ENCODE measurements around the gene FXN. TPM values are rescaled to one million over a fixed set of nuclear protein-coding genes. Genes with fewer than 3 reads are reported as not detected.

FXN gene
- total RNA-seq, 2 donors from 2014 or later = 9.6 to 17.8 TPM

DNA sequence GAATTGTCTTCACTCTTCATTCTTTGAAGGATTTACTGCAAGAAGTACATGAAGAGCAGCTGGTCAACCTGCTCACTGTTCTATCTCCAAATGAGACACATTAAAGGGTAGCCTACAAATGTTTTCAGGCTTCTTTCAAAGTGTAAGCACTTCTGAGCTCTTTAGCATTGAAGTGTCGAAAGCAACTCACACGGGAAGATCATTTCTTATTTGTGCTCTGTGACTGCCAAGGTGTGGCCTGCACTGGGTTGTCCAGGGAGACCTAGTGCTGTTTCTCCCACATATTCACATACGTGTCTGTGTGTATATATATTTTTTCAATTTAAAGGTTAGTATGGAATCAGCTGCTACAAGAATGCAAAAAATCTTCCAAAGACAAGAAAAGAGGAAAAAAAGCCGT, 37.6 kb downstream of the FXN start:
- intact Hi-C loops (cut with DNase I) = no loop called here
- TF ChIP-seq, protein P1, sequence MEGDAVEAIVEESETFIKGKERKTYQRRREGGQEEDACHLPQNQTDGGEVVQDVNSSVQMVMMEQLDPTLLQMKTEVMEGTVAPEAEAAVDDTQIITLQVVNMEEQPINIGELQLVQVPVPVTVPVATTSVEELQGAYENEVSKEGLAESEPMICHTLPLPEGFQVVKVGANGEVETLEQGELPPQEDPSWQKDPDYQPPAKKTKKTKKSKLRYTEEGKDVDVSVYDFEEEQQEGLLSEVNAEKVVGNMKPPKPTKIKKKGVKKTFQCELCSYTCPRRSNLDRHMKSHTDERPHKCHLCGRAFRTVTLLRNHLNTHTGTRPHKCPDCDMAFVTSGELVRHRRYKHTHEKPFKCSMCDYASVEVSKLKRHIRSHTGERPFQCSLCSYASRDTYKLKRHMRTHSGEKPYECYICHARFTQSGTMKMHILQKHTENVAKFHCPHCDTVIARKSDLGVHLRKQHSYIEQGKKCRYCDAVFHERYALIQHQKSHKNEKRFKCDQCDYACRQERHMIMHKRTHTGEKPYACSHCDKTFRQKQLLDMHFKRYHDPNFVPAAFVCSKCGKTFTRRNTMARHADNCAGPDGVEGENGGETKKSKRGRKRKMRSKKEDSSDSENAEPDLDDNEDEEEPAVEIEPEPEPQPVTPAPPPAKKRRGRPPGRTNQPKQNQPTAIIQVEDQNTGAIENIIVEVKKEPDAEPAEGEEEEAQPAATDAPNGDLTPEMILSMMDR (IDR thresholded peaks at IDR 0.05) = no peak
- TF ChIP-seq POLR2A (IDR thresholded peaks at IDR 0.05) (no peak), POLR2AphosphoS5 (IDR thresholded peaks at IDR 0.05) (no peak)
- Histone ChIP-seq H3K4me3 (no peak overlapping the region), H3K27ac (no peak overlapping the region), H3K36me3 (no peaks in the 10 kb centered on the region), H3K4me1 (replicated peaks) (no peaks in the 10 kb centered on the region), H3K27me3 (replicated peaks; ENCODE audit: insufficient read depth) (no peaks in the 10 kb centered on the region), H3K9me3 (no peaks in the 10 kb centered on the region)
- DNase-seq (ENCODE audit: low spot score) = no peak
- 67% methylated on average over 4 of the region's 4 CpGs for WGBS

DNA sequence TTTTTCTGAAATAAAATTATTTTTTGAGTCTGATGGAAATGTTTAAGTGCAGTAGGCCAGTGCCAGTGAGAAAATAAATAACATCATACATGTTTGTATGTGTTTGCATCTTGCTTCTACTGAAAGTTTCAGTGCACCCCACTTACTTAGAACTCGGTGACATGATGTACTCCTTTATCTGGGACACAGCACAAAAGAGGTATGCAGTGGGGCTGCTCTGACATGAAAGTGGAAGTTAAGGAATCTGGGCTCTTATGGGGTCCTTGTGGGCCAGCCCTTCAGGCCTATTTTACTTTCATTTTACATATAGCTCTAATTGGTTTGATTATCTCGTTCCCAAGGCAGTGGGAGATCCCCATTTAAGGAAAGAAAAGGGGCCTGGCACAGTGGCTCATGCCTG, 39.2 kb downstream of the FXN start:
- TF ChIP-seq POLR2AphosphoS5 (IDR thresholded peaks at IDR 0.05) (no peak), POLR2A (IDR thresholded peaks at IDR 0.05) (no peak)
- TF ChIP-seq, protein P1 (IDR thresholded peaks at IDR 0.05) = no peak
- no peaks in the 10 kb centered on the region for H3K27me3 ChIP-seq (replicated peaks; ENCODE audit: insufficient read depth)
- H3K9me3 ChIP-seq = no peaks in the 10 kb centered on the region
- H3K27ac ChIP-seq = no peak overlapping the region
- H3K4me1 ChIP-seq (replicated peaks) = no peaks in the 10 kb centered on the region
- no peaks in the 10 kb centered on the region for H3K36me3 ChIP-seq
- intact Hi-C loops (cut with DNase I) = no loop called here
- WGBS = 45% methylated on average over 2 of the region's 2 CpGs
- no peak for DNase-seq (ENCODE audit: low spot score)
- no peak overlapping the region for H3K4me3 ChIP-seq

DNA sequence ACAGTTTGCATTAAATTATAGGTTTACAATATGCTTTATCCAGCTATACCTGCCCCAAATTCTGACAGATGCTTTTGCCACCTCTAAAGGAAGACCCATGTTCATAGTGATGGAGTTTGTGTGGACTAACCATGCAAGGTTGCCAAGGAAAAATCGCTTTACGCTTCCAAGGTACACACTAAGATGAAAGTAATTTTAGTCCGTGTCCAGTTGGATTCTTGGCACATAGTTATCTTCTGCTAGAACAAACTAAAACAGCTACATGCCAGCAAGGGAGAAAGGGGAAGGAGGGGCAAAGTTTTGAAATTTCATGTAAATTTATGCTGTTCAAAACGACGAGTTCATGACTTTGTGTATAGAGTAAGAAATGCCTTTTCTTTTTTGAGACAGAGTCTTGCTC, 41.0 kb downstream of the FXN start:
- intact Hi-C loops (cut with DNase I) = no loop called here
- peak; percentile 22 for DNase-seq (ENCODE audit: low spot score)
- Histone ChIP-seq H3K27ac (no peak overlapping the region), H3K36me3 (no peaks in the 10 kb centered on the region), H3K9me3 (no peaks in the 10 kb centered on the region), H3K4me1 (replicated peaks) (no peaks in the 10 kb centered on the region), H3K27me3 (replicated peaks; ENCODE audit: insufficient read depth) (no peaks in the 10 kb centered on the region), H3K4me3 (no peak overlapping the region)
- TF ChIP-seq, protein P1 (IDR thresholded peaks at IDR 0.05) = no peak
- no peak for TF ChIP-seq POLR2A (IDR thresholded peaks at IDR 0.05)
- peak; percentile 71 for TF ChIP-seq POLR2AphosphoS5 (IDR thresholded peaks at IDR 0.05)
- WGBS = 20% methylated on average over 5 of the region's 5 CpGs

DNA sequence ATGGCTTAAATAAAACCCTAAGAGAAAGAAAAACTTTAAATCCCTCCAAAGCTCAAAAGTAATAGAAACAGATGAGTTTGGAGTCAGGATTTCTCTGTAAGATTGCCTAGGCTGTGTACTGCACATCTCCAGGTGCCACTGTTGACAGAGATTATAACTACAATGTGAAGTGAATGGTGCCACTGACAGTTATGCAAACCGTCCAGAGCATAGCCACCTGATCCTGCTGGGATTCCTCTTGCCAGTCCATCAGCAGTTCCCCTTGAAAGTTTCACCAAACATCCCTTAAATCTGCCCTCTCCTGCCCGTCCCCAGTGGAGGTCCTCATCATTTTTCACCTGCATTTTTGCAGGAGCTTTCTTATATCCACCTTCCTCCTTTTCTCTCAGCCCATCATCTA, 42.5 kb downstream of the FXN start:
- WGBS = 30% methylated on average over 2 of the region's 2 CpGs
- intact Hi-C loops (cut with DNase I) = no loop called here
- peak overlapping the region in 1 of 2 donors; percentile 22 for H3K27ac ChIP-seq

DNA sequence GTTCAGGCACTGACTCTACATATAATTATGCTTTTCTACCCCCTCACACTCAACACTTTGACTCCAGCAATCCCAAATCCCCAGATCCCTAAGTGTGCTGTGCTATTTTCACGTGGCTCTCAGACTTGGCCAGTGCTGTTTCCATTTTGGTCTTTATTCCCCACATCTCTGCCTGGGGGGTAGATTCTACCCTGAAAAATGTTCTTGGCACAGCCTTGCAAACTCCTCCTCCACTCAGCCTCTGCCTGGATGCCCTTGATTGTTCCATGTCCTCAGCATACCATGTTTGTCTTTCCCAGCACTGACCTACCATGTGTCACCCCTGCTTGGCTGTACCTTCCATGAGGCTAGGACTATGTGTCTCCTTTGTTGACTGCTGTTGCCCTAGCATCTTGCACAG, 43.0 kb downstream of the FXN start:
- Histone ChIP-seq H3K27ac (peak overlapping the region in 1 of 2 donors; percentile 22), H3K9me3 (no peaks in the 10 kb centered on the region), H3K4me3 (no peak overlapping the region), H3K27me3 (replicated peaks; ENCODE audit: insufficient read depth) (no peaks in the 10 kb centered on the region), H3K4me1 (replicated peaks) (no peaks in the 10 kb centered on the region), H3K36me3 (no peaks in the 10 kb centered on the region)
- TF ChIP-seq, protein P1 (IDR thresholded peaks at IDR 0.05) = no peak
- TF ChIP-seq POLR2A (IDR thresholded peaks at IDR 0.05) (no peak), POLR2AphosphoS5 (IDR thresholded peaks at IDR 0.05) (peak; percentile 80)
- WGBS = 10% methylated on average over 1 of the region's 1 CpG
- DNase-seq (ENCODE audit: low spot score) = peak; percentile 59
- intact Hi-C loops (cut with DNase I) = no loop called here

More for the DNA sequence above, 42.5 kb downstream of the FXN start:
- Histone ChIP-seq H3K9me3 (no peaks in the 10 kb centered on the region), H3K4me3 (no peak overlapping the region), H3K36me3 (no peaks in the 10 kb centered on the region), H3K4me1 (replicated peaks) (no peaks in the 10 kb centered on the region), H3K27me3 (replicated peaks; ENCODE audit: insufficient read depth) (no peaks in the 10 kb centered on the region)
- DNase-seq (ENCODE audit: low spot score) = no peak
- no peak for TF ChIP-seq POLR2AphosphoS5 (IDR thresholded peaks at IDR 0.05)
- no peak for TF ChIP-seq POLR2A (IDR thresholded peaks at IDR 0.05)
- TF ChIP-seq, protein P1 (IDR thresholded peaks at IDR 0.05) = no peak
